NT2/D1 (cell line): ENCODE measurements around the gene ZC3H13.

Experiments used
- SUZ12 ChIP-seq: IDR thresholded peaks from 2 replicates; pipeline ENCODE4 v1.6.1; 2011; ENCODE audit not compliant: insufficient read length, insufficient read depth; ENCODE audit errors: extremely low read depth
- YY1 ChIP-seq: IDR thresholded peaks from 2 replicates; pipeline ENCODE4 v1.6.1; 2011; ENCODE audit not compliant: insufficient read length, insufficient read depth
- ZNF274 ChIP-seq: IDR thresholded peaks from 2 replicates; pipeline ENCODE4 v1.6.1; 2011; ENCODE audit warnings: mild to moderate bottlenecking, low read depth, low read length

DNA sequence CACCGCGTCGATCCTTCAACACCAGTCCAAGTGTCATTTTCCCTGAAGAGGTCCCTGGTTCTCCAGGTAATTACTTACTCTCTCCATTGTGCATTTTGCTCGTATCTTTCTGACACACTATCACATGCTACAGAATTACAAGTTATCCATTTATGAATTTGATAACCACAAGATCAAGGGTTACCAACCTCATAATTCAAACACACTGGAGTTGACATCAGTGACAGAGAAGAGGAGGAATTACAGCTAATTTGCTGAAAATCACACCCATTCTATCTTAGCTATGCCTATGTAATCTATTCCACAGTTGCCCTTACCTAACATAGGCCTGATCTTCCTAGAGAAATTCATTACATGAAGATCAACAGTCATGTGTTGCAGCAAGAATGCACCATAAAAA lies 14.2 kb downstream of the ZC3H13 start:
- no peak for TF ChIP-seq ZNF274
- TF ChIP-seq SUZ12 = no peak
- no peak for TF ChIP-seq YY1
